ENCODE results near the gene CIPC.

The CIPC gene

DNA sequence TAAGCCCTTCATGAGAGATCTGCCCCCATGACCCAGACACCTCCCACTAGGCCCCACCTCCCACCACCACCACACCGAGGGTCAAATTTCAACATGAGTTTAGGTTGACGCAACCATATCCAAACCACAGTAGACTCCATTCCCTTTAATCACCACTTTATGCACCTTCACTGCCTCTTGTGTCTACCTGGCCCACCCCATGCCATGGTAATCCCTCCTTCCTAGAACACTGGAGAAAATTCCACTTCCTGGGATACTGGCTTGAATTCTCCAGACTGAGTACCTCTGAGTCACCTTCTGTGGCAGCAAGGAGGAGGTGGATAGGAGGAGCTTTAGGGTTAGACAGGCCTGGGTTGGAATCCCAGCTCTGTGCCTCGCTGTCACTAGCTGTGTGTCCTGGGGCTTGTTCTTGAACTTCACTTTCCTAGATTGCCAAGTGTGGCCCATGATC is 26.1 kb upstream of the CIPC start:
- no peak for DNase-seq

GRCh38 chr14:77074969-77075368 is 23.1 kb upstream of the CIPC start:
- no peak for DNase-seq

GRCh38 chr14:77076113-77076631 is 21.9 kb upstream of the CIPC start:
- DNase-seq = no peak

GRCh38 chr14:77077040-77077439 is 21.0 kb upstream of the CIPC start:
- DNase-seq = no peak

DNA sequence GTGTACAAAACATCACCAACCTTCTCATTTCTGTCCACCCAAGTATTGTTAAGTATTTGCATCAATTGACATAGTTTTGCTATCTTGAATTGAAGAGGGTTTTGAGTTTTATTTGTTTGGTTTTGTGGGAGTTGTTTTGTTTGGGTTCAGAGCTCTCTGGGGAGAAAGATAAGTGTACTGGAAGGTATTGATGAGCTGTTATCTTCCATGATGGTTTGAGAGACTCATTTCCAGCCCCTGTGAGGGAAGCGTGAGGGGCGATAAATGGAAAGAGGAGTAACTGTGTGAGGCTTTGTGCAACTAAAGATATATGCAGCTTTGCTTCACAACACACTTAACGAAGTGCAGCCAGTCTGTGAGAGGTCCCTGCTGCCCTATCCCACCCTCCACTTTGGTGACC is 15.7 kb upstream of the CIPC start:
- DNase-seq = no peak

GRCh38 chr14:77083082-77083481 is 15.0 kb upstream of the CIPC start:
- no peak for DNase-seq

DNA sequence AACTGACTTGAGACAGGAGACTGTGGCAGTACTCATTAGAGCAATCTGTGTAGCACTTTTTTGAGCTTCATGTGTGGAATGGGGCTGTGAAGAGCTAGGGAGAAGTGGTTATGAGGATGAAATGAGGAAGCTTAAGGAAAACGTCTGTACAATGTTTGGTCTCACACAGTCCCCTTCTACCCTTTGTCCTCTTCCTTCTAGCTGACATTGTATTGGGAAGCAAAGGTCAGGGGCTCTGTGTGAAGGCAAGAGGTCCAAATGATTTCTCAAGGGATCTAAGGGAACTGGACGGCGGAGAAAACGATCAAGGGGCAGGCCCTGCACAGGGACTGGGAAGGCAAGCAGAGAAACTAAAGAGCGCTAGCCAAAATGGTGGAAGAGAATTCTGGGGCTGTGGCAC is 13.1 kb upstream of the CIPC start:
- no peak for DNase-seq

- DNase-seq = no peak
Observed at GRCh38 chr14:77085538-77085937, 12.5 kb upstream of the CIPC start.

DNA sequence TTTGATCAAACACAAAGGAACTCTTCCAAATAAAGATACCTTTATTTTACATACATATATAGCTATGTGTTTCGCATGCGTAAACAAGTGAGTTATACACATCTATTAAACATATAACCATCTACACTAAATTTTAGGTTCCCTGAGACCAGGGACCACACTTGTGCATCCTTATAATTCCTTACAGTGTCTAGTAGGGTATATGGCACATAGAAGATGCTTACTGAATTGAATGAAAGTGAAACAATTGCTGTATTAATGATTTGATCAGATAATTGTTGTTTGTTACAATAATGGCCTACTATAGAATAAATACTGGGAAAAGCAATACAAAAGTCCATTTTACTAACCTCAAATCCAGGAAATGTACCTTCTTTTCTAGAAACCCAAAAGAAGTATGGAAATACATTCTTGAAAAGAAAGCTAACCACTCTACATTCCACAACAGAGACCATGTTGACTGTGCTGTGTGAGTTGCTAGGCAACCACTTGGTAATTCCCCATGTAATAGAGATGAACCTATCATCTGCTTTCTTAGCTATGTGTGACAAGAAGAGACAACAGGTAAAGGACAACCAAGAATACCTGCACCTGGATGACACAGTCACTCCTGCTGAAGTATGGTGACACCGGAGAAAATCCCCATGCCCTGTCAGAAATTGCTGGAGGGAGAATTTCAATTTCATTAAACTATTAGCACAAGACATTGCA is 11.9 kb upstream of the CIPC start:
- DNase-seq = no peak

- no peak for DNase-seq
Observed at GRCh38 chr14:77086951-77087350, 11.1 kb upstream of the CIPC start.

DNA sequence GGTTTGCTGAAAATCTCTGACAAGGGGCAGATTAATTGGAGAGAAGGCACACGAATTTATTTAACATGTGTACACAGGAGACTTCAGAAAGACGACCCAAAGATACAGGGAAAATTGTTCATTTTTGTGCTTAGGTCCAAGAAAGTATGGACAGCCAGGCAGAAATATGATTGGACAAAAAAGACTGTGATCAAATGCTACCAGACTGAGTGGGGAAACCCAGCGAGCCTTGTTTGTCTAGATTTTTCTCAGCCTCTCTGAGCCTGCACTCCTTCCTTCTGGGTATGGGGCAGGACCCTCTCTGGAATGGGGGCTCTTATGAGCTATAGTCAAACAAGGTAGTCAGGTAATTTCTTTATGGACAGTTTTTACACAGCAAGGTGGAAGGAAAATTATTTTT is 10.4 kb upstream of the CIPC start:
- DNase-seq = no peak

- DNase-seq = no peak
Observed at GRCh38 chr14:77088219-77088618, 9.8 kb upstream of the CIPC start.

DNA sequence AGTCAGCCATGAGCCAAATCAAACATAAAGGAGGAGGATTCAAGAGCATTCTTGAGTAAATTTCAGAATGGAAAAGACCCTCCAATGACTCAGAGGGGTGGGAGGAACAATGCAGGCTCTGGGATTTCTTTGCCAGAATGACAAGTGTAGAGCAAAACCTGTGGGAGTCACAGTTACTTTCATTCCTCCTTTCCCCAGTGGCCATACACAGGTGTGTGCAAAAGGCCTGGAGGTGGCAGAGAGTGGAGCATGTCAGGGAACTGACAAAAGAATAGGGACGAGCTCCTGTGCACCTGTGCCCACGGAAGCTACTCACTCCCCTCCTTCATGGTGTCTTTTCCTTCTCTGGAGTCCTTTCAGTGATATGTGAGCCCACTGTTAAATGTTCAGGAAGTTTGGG is 9.4 kb upstream of the CIPC start:
- no peak for DNase-seq

DNA sequence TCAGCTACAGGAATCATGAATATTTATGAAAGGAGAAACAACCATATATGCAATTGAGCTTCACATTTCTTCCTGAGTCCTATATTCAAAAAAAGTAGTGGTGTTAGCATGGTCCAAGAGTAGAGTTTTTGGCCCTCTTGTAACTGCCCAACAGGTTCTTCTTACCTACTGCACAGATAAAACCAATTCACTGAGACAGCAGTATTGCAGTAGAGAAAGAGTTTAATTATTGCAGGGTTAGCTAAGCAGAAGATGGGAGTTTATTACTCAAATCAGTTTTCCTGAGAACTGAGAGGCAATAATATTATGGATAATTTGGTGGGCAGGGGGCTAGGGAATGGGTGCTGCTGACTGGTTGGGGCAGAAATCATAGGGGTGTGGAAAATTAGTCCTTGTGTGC is 6.5 kb upstream of the CIPC start:
- no peak for DNase-seq

DNA sequence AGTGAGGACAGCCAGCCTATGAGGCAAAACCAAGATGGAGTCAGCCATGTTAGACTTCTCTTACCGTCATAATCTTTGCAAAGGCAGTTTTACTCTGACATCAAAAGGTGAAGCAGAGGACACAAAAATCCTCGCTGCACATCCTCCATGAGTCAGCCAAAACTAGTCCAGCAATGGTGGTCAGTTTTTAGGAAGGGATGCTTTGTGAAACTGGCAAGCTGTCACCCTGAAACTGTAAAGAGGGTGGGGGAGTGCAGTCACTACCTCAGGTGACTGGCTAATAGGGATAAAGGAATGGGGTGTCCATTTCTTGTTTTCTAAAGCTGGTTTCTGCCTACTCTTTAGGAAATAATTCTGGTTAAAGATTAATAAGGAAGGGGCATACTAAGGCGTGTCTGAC is 5.4 kb upstream of the CIPC start:
- no peak for DNase-seq

- DNase-seq = peak; percentile 87 to 91
Observed at GRCh38 chr14:77094672-77095284, 3.3 kb upstream of the CIPC start.

- peak in 1 of 2 experiments; percentile 54 for DNase-seq
Observed at GRCh38 chr14:77097006-77097699, 905 bp upstream of the CIPC start.

DNA sequence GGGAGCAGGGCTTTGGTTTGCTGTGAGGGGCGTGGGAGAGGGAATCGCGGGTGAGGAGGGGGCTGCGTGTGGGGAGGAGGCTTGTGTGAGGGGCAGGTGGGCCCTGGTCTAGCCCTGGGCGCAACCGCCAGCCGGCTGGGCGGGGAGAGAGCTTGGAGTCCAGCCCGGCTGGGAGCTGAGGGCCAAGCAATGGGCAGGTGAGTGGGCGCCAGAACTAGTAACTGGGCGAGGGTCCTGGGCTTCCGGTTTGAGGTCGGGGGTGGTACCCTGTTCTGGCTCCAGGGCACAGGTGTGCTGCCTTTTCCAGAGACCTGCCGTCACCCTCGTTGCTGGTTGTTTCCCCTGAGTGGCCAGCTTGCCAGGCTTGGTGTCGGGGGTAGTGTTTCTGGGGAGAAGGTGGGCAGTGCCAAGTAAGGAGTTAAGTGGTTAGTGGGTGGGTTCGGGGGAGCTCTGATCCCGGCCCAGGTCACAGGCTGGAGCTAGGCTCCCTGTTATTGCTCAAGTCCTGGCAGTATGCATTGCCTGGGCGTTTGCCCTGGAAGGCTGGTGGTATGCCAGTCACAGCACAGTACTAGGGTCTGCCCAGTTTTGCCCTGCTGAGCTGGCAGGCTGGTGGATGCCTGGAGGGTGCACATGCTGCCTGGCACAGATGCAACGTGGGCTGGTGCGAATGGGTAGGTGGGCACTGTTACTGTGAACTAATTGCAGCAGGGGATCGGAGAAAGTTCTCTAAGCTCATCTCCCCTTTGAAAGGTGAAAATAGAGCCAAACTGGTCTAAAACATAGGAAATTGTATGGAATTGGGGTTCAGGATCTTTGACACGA is 683 bp downstream of the CIPC start:
- peak; percentile 25 to 77 for DNase-seq

DNA sequence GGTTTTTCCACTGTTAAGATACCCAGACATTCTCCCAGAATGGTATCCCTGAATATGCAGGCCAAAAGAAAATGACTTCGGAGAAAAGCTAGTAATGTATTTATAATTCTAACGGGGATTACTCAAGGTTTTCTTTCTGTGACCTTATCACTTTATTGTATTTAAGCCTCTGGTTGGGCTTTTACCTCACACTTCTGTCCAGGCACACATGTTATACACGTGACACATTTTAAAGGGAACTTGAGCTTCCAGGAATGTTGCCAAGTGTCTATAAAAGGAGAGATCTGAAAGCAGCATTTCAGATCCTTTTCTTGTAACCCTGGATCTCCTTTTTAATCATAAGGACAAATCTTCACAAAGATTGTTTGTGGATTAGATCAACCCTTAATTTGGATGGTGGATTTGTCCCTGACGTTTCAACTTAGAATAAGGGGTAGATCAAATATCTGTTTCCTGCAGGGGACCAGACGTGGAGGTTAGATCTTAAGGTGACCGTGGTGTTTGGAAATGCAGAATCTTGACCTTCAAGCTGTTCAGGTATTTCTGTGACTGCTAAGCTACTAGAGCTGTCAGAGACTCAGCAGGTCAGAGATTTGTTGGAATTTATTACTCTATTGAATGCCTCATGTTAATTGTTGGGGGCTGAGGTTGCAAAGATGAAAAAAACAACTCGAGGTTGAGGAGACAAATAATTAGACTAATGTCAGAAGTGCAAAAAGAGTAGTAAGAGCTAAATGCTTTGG is 1.5 kb downstream of the CIPC start:
- DNase-seq = peak in 1 of 2 experiments; percentile 62

DNA sequence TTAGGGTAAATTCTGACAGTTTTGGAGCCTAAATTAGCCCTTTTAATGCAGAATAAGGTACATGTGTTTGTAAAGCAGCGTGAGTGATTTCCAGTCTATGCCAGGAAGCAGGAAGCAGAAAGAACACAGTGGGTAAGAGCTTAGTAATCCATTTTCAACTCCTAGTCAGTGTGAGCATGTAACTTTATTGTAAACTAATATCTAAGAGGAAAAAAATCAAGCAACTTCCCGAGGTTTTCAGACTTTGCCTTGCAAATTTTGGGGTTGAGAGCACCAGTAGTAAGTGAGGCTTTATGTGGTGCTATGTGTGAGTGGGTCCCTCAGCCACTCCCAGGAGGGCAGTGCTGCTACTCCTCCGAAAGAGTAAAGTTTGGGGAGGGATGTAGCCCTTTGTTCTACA is 2.9 kb downstream of the CIPC start:
- no peak for DNase-seq

- DNase-seq = no peak
Observed at GRCh38 chr14:77102154-77102553, 4.1 kb downstream of the CIPC start.

GRCh38 chr14:77103475-77103874 is 5.4 kb downstream of the CIPC start:
- no peak for DNase-seq

Data from NCI-H446 (cell line).